ENCODE results near the gene MEIOB.

MEIOB gene

DNA sequence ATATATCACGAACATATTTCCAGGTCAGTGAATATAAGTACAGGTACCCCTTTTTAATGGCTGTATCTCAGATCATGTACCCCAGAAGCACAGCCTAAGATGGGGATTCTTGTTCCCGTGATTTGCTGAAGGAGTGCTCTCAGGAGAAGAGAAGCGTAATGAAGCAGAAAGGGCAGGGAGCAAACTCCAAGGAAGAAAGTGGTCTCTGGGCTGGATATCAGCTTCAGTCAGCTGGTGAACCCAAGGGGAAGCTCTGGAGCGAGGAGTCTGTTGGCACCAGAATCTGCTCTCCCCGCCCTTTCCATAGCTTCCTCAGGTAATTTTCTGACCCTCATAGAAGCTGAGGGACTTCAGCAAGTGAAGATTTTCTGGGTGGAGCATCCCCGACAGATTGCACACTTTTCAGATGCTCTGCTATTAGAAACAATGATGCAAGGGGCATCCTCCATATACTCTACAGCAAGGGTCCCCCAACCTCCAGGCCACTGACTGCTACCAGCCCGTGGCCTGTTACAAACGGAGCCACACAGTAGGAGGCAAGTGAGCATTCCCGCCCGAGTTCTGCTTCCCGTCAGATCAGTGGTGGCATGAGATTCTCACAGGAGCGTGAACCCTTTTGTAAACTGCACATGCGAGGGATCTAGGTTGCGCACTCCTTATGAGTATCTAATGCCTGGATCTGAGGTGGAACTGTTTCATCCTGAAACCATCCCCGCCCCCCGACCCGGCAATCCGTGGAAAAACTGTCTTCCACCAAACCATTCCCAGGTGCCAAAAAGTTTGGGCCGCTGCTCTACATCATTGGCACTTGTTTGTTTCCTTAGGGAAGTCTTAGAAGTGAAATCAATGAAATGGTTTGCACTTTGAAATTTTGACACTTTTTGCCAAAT, 40.5 kb downstream of the MEIOB start:
- TF ChIP-seq TEAD4 (IDR thresholded peaks at IDR 0.05): no peak
- no peak for TF ChIP-seq FOXM1 (IDR thresholded peaks at IDR 0.05; ENCODE audit: borderline replicate concordance, low read depth)
- no peak for TF ChIP-seq RAD21 (IDR thresholded peaks at IDR 0.05; ENCODE audit: low read depth)
- TF ChIP-seq YY1 (IDR thresholded peaks at IDR 0.05; ENCODE audit: low read depth): no peak
- TF ChIP-seq ZBTB7A (IDR thresholded peaks at IDR 0.05; ENCODE audit: low read depth): no peak
- TF ChIP-seq MAX (IDR thresholded peaks at IDR 0.05): no peak
- no peak for TF ChIP-seq TCF12 (IDR thresholded peaks at IDR 0.05; ENCODE audit: low read depth)
- TF ChIP-seq EGR1 (IDR thresholded peaks at IDR 0.05): no peak
- TF ChIP-seq TAF1 (IDR thresholded peaks at IDR 0.05; ENCODE audit: low read depth): no peak
- TF ChIP-seq EP300 (IDR thresholded peaks at IDR 0.05; ENCODE audit: borderline replicate concordance): no peak
- no peak for TF ChIP-seq USF1 (IDR thresholded peaks at IDR 0.05)
- TF ChIP-seq, protein P1, sequence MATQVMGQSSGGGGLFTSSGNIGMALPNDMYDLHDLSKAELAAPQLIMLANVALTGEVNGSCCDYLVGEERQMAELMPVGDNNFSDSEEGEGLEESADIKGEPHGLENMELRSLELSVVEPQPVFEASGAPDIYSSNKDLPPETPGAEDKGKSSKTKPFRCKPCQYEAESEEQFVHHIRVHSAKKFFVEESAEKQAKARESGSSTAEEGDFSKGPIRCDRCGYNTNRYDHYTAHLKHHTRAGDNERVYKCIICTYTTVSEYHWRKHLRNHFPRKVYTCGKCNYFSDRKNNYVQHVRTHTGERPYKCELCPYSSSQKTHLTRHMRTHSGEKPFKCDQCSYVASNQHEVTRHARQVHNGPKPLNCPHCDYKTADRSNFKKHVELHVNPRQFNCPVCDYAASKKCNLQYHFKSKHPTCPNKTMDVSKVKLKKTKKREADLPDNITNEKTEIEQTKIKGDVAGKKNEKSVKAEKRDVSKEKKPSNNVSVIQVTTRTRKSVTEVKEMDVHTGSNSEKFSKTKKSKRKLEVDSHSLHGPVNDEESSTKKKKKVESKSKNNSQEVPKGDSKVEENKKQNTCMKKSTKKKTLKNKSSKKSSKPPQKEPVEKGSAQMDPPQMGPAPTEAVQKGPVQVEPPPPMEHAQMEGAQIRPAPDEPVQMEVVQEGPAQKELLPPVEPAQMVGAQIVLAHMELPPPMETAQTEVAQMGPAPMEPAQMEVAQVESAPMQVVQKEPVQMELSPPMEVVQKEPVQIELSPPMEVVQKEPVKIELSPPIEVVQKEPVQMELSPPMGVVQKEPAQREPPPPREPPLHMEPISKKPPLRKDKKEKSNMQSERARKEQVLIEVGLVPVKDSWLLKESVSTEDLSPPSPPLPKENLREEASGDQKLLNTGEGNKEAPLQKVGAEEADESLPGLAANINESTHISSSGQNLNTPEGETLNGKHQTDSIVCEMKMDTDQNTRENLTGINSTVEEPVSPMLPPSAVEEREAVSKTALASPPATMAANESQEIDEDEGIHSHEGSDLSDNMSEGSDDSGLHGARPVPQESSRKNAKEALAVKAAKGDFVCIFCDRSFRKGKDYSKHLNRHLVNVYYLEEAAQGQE (IDR thresholded peaks at IDR 0.05; ENCODE audit: low read depth): no peak
- no peak for TF ChIP-seq CREB1 (IDR thresholded peaks at IDR 0.05; ENCODE audit: low read depth)
- no peak for TF ChIP-seq CEBPB (IDR thresholded peaks at IDR 0.05)
- TF ChIP-seq NFIC (IDR thresholded peaks at IDR 0.05): no peak

GRCh38 chr16:1830213-1830612, 41.8 kb downstream of the MEIOB start:
- TF ChIP-seq TAF1 (IDR thresholded peaks at IDR 0.05; ENCODE audit: low read depth) (no peak), CEBPB (IDR thresholded peaks at IDR 0.05) (no peak), EP300 (IDR thresholded peaks at IDR 0.05; ENCODE audit: borderline replicate concordance) (no peak), YY1 (IDR thresholded peaks at IDR 0.05; ENCODE audit: low read depth) (no peak), FOXM1 (IDR thresholded peaks at IDR 0.05; ENCODE audit: borderline replicate concordance, low read depth) (no peak), MAX (IDR thresholded peaks at IDR 0.05) (no peak), TEAD4 (IDR thresholded peaks at IDR 0.05) (no peak), CREB1 (IDR thresholded peaks at IDR 0.05; ENCODE audit: low read depth) (no peak), NFIC (IDR thresholded peaks at IDR 0.05) (no peak), ZBTB7A (IDR thresholded peaks at IDR 0.05; ENCODE audit: low read depth) (no peak), USF1 (IDR thresholded peaks at IDR 0.05) (no peak), TCF12 (IDR thresholded peaks at IDR 0.05; ENCODE audit: low read depth) (no peak), RAD21 (IDR thresholded peaks at IDR 0.05; ENCODE audit: low read depth) (no peak), EGR1 (IDR thresholded peaks at IDR 0.05) (no peak)
- TF ChIP-seq, protein P1 (IDR thresholded peaks at IDR 0.05; ENCODE audit: low read depth): no peak

DNA sequence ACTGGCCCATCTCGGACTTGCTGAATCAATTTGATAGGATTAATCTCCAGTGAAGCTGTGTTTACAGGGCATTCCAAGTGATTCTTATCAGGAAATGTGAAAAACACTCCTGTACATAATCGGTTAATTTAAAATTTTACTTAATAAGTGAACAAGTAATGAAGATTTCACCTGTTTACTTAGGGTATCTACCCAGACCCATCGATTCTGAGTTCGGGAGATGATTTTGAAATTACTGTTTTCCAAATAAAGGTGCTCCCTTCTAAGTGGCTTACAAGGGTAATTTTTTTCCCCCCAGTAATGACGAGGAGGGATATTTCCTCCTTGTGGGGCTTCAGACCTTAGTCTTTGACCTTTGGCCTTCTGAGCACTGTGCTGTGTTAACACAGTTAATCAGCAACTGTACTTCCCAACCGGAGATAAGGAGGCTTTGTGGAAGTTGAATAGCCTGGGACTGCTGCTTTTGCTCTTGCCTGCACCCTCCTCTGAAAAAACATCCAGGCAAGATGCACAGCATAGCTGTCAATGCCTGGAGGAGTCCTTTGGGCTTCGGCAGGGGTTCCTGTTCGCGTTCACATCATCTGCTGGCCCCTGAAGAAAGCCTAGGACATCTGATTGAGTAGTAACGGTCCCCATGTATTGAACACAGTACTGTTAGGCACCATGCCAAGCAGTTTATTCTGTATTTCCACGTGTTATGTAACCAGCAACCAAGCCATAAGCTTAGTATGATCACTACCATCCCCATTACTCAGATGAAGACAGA, 43.1 kb downstream of the MEIOB start:
- TF ChIP-seq FOXM1 (IDR thresholded peaks at IDR 0.05; ENCODE audit: borderline replicate concordance, low read depth): no peak

DNA sequence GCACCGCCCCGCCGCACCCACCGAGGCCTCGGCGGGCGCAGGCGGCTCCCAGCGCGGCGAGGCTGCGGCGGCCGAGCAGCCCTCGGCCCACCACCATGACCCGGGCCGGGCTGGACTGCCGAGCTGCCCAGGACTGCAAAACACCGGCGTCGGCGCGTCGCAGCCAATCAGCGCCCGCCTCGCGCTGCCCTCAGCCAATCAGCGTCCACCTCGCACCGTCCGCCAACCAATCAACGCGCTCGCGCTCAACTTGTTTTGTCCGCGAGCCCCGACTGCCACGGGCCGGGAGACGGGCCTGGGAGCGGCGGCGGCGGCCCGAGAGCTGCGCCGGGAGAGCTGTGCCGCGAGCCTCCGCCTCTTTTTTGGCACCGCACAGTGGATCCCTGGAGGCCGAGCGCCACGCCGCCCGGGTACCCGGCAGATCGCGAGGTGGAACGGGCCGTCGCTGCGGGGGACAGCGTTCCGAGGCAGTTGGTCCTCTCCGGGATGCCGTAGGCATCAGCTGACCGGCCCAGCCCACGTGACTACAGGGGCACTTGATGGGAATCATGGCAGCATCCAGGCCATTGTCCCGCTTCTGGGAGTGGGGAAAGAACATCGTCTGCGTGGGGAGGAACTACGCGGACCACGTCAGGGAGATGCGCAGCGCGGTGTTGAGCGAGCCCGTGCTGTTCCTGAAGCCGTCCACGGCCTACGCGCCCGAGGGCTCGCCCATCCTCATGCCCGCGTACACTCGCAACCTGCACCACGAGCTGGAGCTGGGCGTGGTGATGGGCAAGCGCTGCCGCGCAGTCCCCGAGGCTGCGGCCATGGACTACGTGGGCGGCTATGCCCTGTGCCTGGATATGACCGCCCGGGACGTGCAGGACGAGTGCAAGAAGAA, 45.0 kb downstream of the MEIOB start, which contains the start of the genes FAHD1 and HAGH:
Gene FAHD1 (plus strand): TSS at position 516 of the 883 bp plus-strand sequence. CDS start 33 bp downstream, at position 549.
Gene HAGH (minus strand): TSS at position 135 of the 883 bp plus-strand sequence. CDS start 38 bp downstream, at position 97.
- TF ChIP-seq EP300 (IDR thresholded peaks at IDR 0.05; ENCODE audit: borderline replicate concordance): peak; percentile 46; the same call in 1 of the 2 replicates
- peak; percentile 91 for TF ChIP-seq MAX (IDR thresholded peaks at IDR 0.05)
- no peak for TF ChIP-seq RAD21 (IDR thresholded peaks at IDR 0.05; ENCODE audit: low read depth)
- no peak for TF ChIP-seq FOXM1 (IDR thresholded peaks at IDR 0.05; ENCODE audit: borderline replicate concordance, low read depth)
- no peak for TF ChIP-seq CREB1 (IDR thresholded peaks at IDR 0.05; ENCODE audit: low read depth)
- TF ChIP-seq CEBPB (IDR thresholded peaks at IDR 0.05): no peak
- TF ChIP-seq USF1 (IDR thresholded peaks at IDR 0.05): peak; percentile 100
- TF ChIP-seq YY1 (IDR thresholded peaks at IDR 0.05; ENCODE audit: low read depth): peak; percentile 97
- TF ChIP-seq TEAD4 (IDR thresholded peaks at IDR 0.05): peak; percentile 8; the same call in 1 of the 2 replicates
- TF ChIP-seq, protein P1 (IDR thresholded peaks at IDR 0.05; ENCODE audit: low read depth): no peak; the same call in 1 of the 2 replicates
- TF ChIP-seq EGR1 (IDR thresholded peaks at IDR 0.05): peak; percentile 74
- TF ChIP-seq ZBTB7A (IDR thresholded peaks at IDR 0.05; ENCODE audit: low read depth): no peak
- no peak for TF ChIP-seq NFIC (IDR thresholded peaks at IDR 0.05)
- TF ChIP-seq TAF1 (IDR thresholded peaks at IDR 0.05; ENCODE audit: low read depth): peak; percentile 77; the same call in 1 of the 2 replicates
- TF ChIP-seq TCF12 (IDR thresholded peaks at IDR 0.05; ENCODE audit: low read depth): peak; percentile 76

Data from Ishikawa (cell line).